NB4 (cell line): ENCODE results near the gene UBE2QL1.

Experiments used
- DNase-seq: peaks from one replicate; pipeline ENCODE4 v3.0.0; 2010; ENCODE audit warnings: low read depth
- H3K4me3 ChIP-seq: one replicate; pipeline ENCODE4 v1.5.1; 2011; ENCODE audit warnings: mild to moderate bottlenecking, low read depth, low read length, moderate library complexity
- MYC ChIP-seq: IDR thresholded peaks from 2 replicates; pipeline ENCODE4 v1.6.1; 2011; ENCODE audit warnings: low read depth, low read length
- POLR2A ChIP-seq: IDR thresholded peaks from 2 replicates; pipeline ENCODE4 v1.6.1; 2011; ENCODE audit warnings: mild to moderate bottlenecking; ENCODE audit not compliant: insufficient read length; ENCODE audit errors: extremely low read depth
- TF ChIP-seq, protein P1 (sequence below): IDR thresholded peaks from one replicate; pipeline ENCODE4 v1.5.1; 2012; ENCODE audit warnings: low read depth, low read length
- TF ChIP-seq, protein P2 (sequence below): IDR thresholded peaks from 2 replicates; pipeline ENCODE4 v1.6.1; 2011; ENCODE audit warnings: low read depth, low read length

Gene UBE2QL1

DNA sequence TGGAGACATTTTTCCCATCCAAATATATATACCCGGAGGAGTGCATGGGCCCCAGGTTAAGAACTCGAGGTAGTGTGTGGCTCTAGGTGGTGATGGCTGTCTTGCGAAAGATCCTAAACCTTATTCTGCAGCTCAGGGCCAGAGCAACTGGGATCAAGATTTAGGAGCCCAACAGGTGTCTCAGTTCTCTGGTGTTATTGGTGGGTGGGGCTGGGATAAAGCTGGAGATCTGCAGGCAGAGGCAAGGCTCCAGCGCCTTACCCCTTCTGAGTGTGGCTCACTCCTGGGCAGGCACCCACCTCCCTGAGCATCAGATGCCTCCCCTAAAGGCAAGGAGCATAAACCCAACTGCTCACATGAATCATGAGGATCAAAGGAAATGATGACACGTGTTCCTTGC is 11.2 kb downstream of the UBE2QL1 start:
- no peak for DNase-seq
- no peak overlapping the region for H3K4me3 ChIP-seq
- TF ChIP-seq, protein P1, sequence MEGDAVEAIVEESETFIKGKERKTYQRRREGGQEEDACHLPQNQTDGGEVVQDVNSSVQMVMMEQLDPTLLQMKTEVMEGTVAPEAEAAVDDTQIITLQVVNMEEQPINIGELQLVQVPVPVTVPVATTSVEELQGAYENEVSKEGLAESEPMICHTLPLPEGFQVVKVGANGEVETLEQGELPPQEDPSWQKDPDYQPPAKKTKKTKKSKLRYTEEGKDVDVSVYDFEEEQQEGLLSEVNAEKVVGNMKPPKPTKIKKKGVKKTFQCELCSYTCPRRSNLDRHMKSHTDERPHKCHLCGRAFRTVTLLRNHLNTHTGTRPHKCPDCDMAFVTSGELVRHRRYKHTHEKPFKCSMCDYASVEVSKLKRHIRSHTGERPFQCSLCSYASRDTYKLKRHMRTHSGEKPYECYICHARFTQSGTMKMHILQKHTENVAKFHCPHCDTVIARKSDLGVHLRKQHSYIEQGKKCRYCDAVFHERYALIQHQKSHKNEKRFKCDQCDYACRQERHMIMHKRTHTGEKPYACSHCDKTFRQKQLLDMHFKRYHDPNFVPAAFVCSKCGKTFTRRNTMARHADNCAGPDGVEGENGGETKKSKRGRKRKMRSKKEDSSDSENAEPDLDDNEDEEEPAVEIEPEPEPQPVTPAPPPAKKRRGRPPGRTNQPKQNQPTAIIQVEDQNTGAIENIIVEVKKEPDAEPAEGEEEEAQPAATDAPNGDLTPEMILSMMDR, result no peak
- TF ChIP-seq POLR2A, result no peak
- TF ChIP-seq MYC, result no peak
- TF ChIP-seq, protein P2, sequence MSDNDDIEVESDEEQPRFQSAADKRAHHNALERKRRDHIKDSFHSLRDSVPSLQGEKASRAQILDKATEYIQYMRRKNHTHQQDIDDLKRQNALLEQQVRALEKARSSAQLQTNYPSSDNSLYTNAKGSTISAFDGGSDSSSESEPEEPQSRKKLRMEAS, result no peak

DNA sequence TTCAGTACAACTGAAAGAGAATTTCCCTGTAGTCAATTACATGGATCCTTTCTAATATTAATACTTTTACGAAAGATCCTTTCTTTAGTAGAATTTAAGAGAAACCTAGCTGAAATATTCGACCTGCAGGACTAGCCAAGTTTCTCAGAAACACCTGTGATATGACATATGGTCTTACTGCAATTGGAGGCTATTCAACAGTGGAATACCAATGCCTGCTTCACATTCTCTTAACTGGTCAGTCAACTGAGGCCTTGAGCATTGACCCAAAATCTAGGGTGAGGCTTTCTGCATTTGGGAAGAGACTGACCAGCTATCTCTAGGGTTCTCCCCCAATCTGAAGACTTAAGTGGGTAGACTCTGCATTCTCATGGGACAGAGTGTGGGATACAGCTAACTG is 12.3 kb downstream of the UBE2QL1 start:
- no peak overlapping the region for H3K4me3 ChIP-seq
- TF ChIP-seq, protein P1, result no peak
- TF ChIP-seq MYC (no peak), POLR2A (no peak)
- TF ChIP-seq, protein P2, result no peak
- no peak for DNase-seq

DNA sequence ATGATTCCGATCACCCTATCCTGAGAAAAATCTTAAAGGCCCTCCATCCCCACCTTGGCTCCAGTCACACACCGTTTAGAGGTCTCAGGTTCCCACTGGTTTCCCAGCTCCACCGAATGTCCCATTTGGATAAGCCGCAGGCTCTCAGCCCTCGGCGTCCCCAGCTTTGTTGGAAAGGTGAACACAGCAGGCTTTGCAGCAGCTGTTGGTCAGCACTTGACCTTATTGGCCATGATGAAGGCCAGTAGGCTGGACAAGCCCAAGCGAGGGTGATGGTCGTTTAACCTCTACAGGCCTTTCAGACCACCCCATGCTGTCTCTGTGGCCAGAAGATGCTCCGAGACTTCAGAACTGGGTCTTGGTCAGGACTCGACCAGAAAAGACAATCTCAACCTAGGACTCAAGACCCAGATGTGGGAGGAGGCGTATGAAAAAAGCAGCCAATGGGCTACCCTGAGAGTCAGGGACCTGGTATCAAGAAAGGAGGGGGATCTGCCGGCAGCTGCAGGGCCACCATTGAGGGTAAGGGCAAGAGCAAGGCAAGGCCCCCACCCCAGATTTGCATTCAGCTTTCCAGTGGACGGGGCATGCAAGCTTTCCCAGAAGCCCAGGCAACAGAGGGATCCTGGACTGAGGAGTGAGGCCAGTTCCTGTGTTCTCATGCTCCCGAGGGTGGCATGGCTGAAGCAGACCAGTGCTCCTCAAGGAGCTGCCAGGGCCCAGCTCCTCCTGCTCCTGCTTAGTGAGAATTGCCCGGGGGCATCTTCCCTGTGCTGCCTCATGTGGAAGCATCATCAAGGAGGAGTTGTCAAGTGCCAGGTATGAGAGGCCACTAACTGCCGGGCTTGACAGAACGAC is 13.4 kb downstream of the UBE2QL1 start:
- TF ChIP-seq, protein P2, result no peak
- no peak for TF ChIP-seq MYC
- TF ChIP-seq, protein P1, result no peak
- H3K4me3 ChIP-seq, result no peak overlapping the region
- DNase-seq, result no peak

DNA sequence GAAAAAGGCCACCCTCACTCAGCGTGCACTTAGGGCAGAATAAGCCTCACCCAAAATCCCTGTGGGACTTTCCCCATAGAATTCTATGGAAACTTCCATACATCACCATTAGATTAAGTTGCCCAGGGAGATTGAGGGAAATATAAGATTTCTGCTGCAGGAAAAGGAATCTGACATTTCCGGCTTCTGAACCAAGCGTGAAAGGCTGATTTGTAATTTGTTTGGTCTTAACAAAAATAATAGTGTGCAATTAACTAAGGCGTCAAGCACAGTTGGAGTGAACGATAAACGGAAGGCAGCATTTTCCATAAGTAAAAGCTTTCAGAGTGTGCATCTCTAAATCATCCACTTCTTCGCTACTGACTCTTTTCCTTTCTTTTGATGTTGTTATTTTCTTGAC is 14.0 kb downstream of the UBE2QL1 start:
- DNase-seq, result no peak
- TF ChIP-seq, protein P2, result no peak
- TF ChIP-seq POLR2A, result no peak
- TF ChIP-seq MYC, result no peak
- TF ChIP-seq, protein P1, result no peak

DNA sequence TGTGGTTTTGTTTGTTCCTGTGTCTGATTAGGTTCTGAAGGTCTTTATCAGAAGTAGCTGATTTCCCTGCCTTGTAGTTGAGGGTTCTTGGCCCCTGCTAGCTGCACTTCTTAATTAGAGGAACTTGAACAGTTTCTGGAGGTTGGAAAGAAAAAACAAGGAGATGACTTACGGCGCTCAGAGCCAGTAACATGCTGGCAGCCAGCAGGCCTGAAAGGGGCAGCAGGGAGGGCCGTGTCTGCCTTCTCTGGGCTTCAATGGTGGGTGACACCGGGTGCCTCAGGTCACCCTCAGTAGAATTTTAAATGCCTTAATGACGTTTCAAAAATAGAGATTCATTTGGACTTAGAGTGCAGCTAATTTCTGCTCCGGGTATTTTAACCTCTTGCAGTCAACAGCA is 15.8 kb downstream of the UBE2QL1 start:
- no peak overlapping the region for H3K4me3 ChIP-seq
- no peak for DNase-seq
- TF ChIP-seq MYC (no peak), POLR2A (no peak)
- TF ChIP-seq, protein P2, result no peak

More for the DNA sequence above, 14.0 kb downstream of the UBE2QL1 start:
- no peak overlapping the region for H3K4me3 ChIP-seq
